CD4-positive, alpha-beta memory T cell (primary cell): ENCODE data around the gene PANX2. TPM values are rescaled to one million over a fixed set of nuclear protein-coding genes. Genes with fewer than 3 reads are reported as not detected.
A peak's percentile ranks its signal among the peaks of the same experiment; 100 is the strongest.

Source experiments
- CTCF ChIA-PET: fragments of 350-600 bp; sonication (Branson Sonifier 250); formaldehyde crosslinking; loops from one replicate; lab custom pipeline; 2021; ENCODE audit warnings: inconsistent platforms; ENCODE audit not compliant: partially characterized antibody; lab: Charles Lee
- POLR2A ChIA-PET: fragments of 350-600 bp; sonication (Branson Sonifier 250); formaldehyde crosslinking; loops from one replicate; lab custom pipeline; 2021; ENCODE audit not compliant: partially characterized antibody; lab: Charles Lee
- DNase-seq, 5 donors: peaks; one replicate each; pipeline versions ENCODE4 v3.0.0 to v3.0.0-alpha.2; 2020 to 2022; ENCODE audit warnings: mixed read lengths in 1 of 5
- H3K27ac ChIP-seq: one replicate; pipeline ENCODE4 v1.7.0; 2013; ENCODE audit warnings: low read depth, low read length
- H3K27me3 ChIP-seq: 2 replicates; pipeline ENCODE4 v1.7.0; 2013; ENCODE audit warnings: mild to moderate bottlenecking, low read length, moderate library complexity; ENCODE audit not compliant: insufficient read depth
- H3K36me3 ChIP-seq: 2 replicates; pipeline ENCODE4 v1.7.0; 2013; ENCODE audit warnings: mild to moderate bottlenecking, low read length, moderate library complexity; ENCODE audit not compliant: insufficient read depth
- H3K4me1 ChIP-seq: 2 replicates; pipeline ENCODE4 v1.7.0; 2013; ENCODE audit warnings: mild to moderate bottlenecking, low read length, moderate library complexity; ENCODE audit not compliant: insufficient read depth
- H3K4me3 ChIP-seq, 2 donors: one replicate each; pipeline ENCODE4 v1.7.0; 2013; ENCODE audit warnings: low read length in 2 of 2, mild to moderate bottlenecking in 1 of 2
- H3K9me3 ChIP-seq, 2 donors: one replicate each; pipeline ENCODE4 v1.7.0; 2013; ENCODE audit warnings: low read length in 2 of 2, control low read depth in 1 of 2; ENCODE audit not compliant: control insufficient read depth in 1 of 2
- H3K27ac Mint-ChIP-seq, 7 donors: one replicate each; pipeline ENCODE4 v1.8.0; 2020 to 2021; ENCODE audit warnings: mixed read lengths in 7 of 7, mild to moderate bottlenecking in 6 of 7, inconsistent platforms in 3 of 7, moderate library complexity in 3 of 7
- H3K27me3 Mint-ChIP-seq, 2 donors: one replicate each; pipeline ENCODE4 v1.8.0; 2020 to 2021; ENCODE audit warnings: mixed read lengths in 2 of 2
- H3K36me3 Mint-ChIP-seq, 2 donors: one replicate each; pipeline ENCODE4 v1.8.0; 2020 to 2021; ENCODE audit warnings: mixed read lengths in 2 of 2, inconsistent platforms in 1 of 2, mild to moderate bottlenecking in 1 of 2
- H3K4me1 Mint-ChIP-seq, 4 donors: one replicate each; pipeline ENCODE4 v1.8.0; 2020 to 2021; ENCODE audit warnings: mixed read lengths in 4 of 4, mild to moderate bottlenecking in 1 of 4
- H3K4me3 Mint-ChIP-seq, 8 donors: one replicate each; pipeline ENCODE4 v1.8.0; 2020 to 2021; ENCODE audit warnings: mixed read lengths in 8 of 8, mild to moderate bottlenecking in 7 of 8, moderate library complexity in 6 of 8, inconsistent platforms in 3 of 8
- H3K9me3 Mint-ChIP-seq, 8 donors: one replicate each; pipeline ENCODE4 v1.8.0; 2020 to 2021; ENCODE audit warnings: mixed read lengths in 8 of 8, mild to moderate bottlenecking in 5 of 8, inconsistent platforms in 3 of 8, moderate library complexity in 1 of 8
- intact Hi-C: fragments of 100-400 bp; cut with micrococcal nuclease; formaldehyde crosslinking; loops from one replicate; pipeline ENCODE4 v1.15.1; 2023
- polyA plus RNA-seq, 2 donors: library from polyadenylated mRNA; unstranded; fragments of 300-500 nt; fragmentation: Illumina TruSeq; gene quantifications; one replicate each; pipeline ENCODE4 v1.2.3, GENCODE V29; 2021
- total RNA-seq, 2 experiments: library from RNA; stranded (reverse); gene quantifications; one replicate each; pipeline ENCODE4 v1.2.3, GENCODE V29; 2021

PANX2 gene
- total and polyA plus RNA-seq, 4 experiments from 2014 or later, result not detected

DNA sequence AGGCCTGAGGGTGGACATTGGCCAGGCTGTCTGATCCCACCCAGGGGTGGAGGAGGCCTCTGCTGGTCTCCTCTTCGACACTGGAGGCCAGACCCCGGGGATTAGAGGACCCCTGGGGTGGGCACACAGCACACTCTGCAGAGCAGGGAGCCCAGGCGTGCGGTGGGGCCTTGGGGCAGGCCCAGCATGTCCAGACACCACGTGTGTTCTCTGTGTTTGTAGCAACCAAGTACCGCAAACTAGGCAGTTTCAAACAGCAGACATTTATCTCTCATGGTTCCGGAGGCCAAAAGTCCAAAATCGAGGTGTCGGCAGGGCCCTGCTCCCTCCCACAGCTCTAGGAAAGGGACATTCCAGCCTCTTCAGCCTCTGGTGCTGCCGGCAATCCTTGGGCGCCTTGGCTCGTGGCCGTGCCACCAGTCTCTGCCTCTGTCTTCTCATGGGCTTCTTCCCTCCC lies 1.5 kb downstream of the PANX2 start:
- H3K27ac Mint-ChIP-seq, result peak overlapping the region in 1 of 7 donors; percentile 24
- H3K27ac ChIP-seq, result no peak overlapping the region
- peaks cover 21 to 24% of the 10 kb centered on the region in 2 donors for H3K27me3 Mint-ChIP-seq
- H3K4me3 ChIP-seq, result no peak overlapping the region
- H3K36me3 ChIP-seq, result no peaks in the 10 kb centered on the region
- H3K4me3 Mint-ChIP-seq, result peak overlapping the region in 4 of 8 donors; percentile 27 to 49 (median 43)
- no peaks in the 10 kb centered on the region for H3K4me1 ChIP-seq
- peaks cover 9% of the 10 kb centered on the region for H3K27me3 ChIP-seq
- peaks cover 0 to 2% (median 0%) of the 10 kb centered on the region in 8 donors for H3K9me3 Mint-ChIP-seq
- CTCF ChIA-PET, result no interaction called here
- no peaks in the 10 kb centered on the region for H3K36me3 Mint-ChIP-seq
- DNase-seq, result no peak
- intact Hi-C loops, result no loop called here
- POLR2A ChIA-PET, result interaction anchor here (1.5 kb wide), 1 partner anchor 19 kb away, joined by 4 read pairs; no protein-coding TSS in a partner anchor
- peaks cover 0 to 8% (median under 1%) of the 10 kb centered on the region in 4 donors for H3K4me1 Mint-ChIP-seq
- H3K9me3 ChIP-seq, result no peaks in the 10 kb centered on the region

- Mint-ChIP-seq H3K9me3 (peaks cover 0 to 2% (median 0%) of the 10 kb centered on the region in 8 donors), H3K4me1 (peaks cover 0 to 8% (median under 1%) of the 10 kb centered on the region in 4 donors), H3K27me3 (peaks cover 18% of the 10 kb centered on the region in 2 donors), H3K36me3 (no peaks in the 10 kb centered on the region), H3K27ac (no peak overlapping the region), H3K4me3 (no peak overlapping the region)
- Histone ChIP-seq H3K36me3 (no peaks in the 10 kb centered on the region), H3K4me3 (no peak overlapping the region), H3K27me3 (peaks cover 9% of the 10 kb centered on the region), H3K9me3 (no peaks in the 10 kb centered on the region), H3K27ac (no peak overlapping the region), H3K4me1 (no peaks in the 10 kb centered on the region)
- intact Hi-C loops, result no loop called here
- CTCF ChIA-PET, result no interaction called here
- POLR2A ChIA-PET, result interaction anchor here (1.5 kb wide), 1 partner anchor 17 kb away, joined by 4 read pairs; no protein-coding TSS in a partner anchor
- no peak for DNase-seq
Measured at GRCh38 chr22:50173311-50173982, 2.9 kb downstream of the PANX2 start.

DNA sequence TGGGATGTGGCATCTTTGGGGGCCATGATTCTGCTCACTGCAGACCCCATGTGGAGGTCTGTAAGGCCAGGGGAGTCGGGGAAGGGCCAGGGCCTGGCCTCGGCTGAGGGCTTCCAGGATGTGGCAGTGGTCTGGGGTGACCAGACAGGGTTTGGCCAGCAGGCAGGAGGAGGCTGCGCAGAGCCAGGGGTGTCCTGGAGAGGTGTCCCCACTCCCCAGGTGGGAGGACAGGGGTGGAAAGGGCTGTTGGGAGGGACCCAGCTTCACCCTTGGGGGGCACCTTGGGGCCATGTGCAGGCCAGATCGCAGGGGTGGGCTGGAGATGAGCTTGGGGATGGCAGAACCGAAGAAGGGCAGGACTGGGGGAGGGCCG lies 3.4 kb downstream of the PANX2 start:
- no peak for DNase-seq
- Mint-ChIP-seq H3K4me1 (peaks cover 0 to 5% (median under 1%) of the 10 kb centered on the region in 4 donors), H3K9me3 (no peaks in the 10 kb centered on the region), H3K36me3 (no peaks in the 10 kb centered on the region), H3K27ac (no peak overlapping the region), H3K4me3 (no peak overlapping the region), H3K27me3 (peaks cover 13 to 14% of the 10 kb centered on the region in 2 donors)
- H3K27ac ChIP-seq, result no peak overlapping the region
- H3K9me3 ChIP-seq, result no peaks in the 10 kb centered on the region
- no peaks in the 10 kb centered on the region for H3K4me1 ChIP-seq
- POLR2A ChIA-PET, result no interaction called here
- CTCF ChIA-PET, result no interaction called here
- no peaks in the 10 kb centered on the region for H3K36me3 ChIP-seq
- H3K4me3 ChIP-seq, result no peak overlapping the region
- H3K27me3 ChIP-seq, result peaks cover 4% of the 10 kb centered on the region
- intact Hi-C loops, result no loop called here

DNA sequence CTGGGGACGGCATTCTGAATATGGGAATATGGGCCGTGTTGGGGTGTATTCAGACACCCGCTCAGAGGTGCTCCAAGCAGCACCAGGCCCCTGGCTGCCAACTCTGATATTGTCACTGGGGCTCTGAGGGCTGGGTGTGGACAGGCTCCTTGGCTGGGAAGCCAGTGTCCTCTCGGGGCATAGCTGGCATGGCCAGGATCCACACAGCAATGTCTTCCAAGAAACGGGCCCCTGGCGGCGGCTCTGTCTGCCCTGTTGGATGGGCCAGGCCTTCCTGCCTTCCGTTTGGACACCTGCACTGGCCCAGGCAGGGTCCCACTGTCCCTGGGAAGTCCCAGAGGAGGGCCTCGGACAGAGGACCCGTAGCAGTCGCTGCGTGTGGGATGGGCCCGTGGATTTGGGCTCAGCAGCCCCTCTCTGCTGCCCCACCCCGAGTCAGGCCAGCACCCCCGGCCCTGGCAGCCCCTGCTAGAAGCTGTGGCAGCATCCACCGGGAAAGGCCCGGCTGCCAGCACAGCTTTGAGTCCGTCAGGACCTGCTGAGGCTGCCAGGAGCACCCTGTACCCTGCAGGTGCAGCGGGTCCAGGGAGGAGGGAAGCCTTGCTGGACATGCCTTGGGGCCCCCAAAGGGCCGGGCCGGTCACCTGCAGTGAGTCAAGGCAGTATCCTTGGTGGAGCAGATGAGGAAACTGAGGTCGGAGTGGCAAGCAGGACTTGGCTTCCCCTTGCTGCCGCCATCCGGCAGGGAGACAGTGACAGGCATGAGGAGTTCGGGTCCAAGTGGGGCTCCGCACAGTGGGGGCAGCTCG lies 4.1 kb downstream of the PANX2 start:
- peaks cover 11 to 12% of the 10 kb centered on the region in 2 donors for H3K27me3 Mint-ChIP-seq
- CTCF ChIA-PET, result no interaction called here
- Histone ChIP-seq H3K9me3 (no peaks in the 10 kb centered on the region), H3K4me3 (no peak overlapping the region), H3K36me3 (no peaks in the 10 kb centered on the region), H3K27ac (no peak overlapping the region), H3K4me1 (no peaks in the 10 kb centered on the region), H3K27me3 (no peaks in the 10 kb centered on the region)
- no peaks in the 10 kb centered on the region for H3K9me3 Mint-ChIP-seq
- H3K4me1 Mint-ChIP-seq, result peaks cover 0 to 2% (median under 1%) of the 10 kb centered on the region in 4 donors
- intact Hi-C loops, result no loop called here
- no peak for DNase-seq
- no peaks in the 10 kb centered on the region for H3K36me3 Mint-ChIP-seq
- no peak overlapping the region for H3K27ac Mint-ChIP-seq
- H3K4me3 Mint-ChIP-seq, result no peak overlapping the region
- POLR2A ChIA-PET, result no interaction called here

GRCh38 chr22:50175191-50175461 lies 4.6 kb downstream of the PANX2 start:
- H3K27ac ChIP-seq, result no peak overlapping the region
- H3K27ac Mint-ChIP-seq, result no peak overlapping the region
- DNase-seq, result no peak
- H3K9me3 Mint-ChIP-seq, result no peaks in the 10 kb centered on the region
- ChIA-PET CTCF (no interaction called here), POLR2A (no interaction called here)
- no peak overlapping the region for H3K4me3 Mint-ChIP-seq
- no peaks in the 10 kb centered on the region for H3K4me1 ChIP-seq
- peaks cover 12 to 14% of the 10 kb centered on the region in 2 donors for H3K27me3 Mint-ChIP-seq
- no peaks in the 10 kb centered on the region for H3K36me3 Mint-ChIP-seq
- no peaks in the 10 kb centered on the region for H3K36me3 ChIP-seq
- peaks cover 0 to 5% (median 3%) of the 10 kb centered on the region in 4 donors for H3K4me1 Mint-ChIP-seq
- no peak overlapping the region for H3K4me3 ChIP-seq
- H3K9me3 ChIP-seq, result no peaks in the 10 kb centered on the region
- intact Hi-C loops, result no loop called here
- no peaks in the 10 kb centered on the region for H3K27me3 ChIP-seq

GRCh38 chr22:50175921-50176849 lies 5.7 kb downstream of the PANX2 start:
- Mint-ChIP-seq H3K4me1 (peaks cover 0 to 5% (median 2%) of the 10 kb centered on the region in 4 donors), H3K9me3 (no peaks in the 10 kb centered on the region), H3K27me3 (peaks cover 9 to 11% of the 10 kb centered on the region in 2 donors), H3K4me3 (no peak overlapping the region), H3K27ac (peak overlapping the region in 1 of 7 donors; percentile 24), H3K36me3 (no peaks in the 10 kb centered on the region)
- Histone ChIP-seq H3K36me3 (no peaks in the 10 kb centered on the region), H3K27me3 (no peaks in the 10 kb centered on the region), H3K4me1 (no peaks in the 10 kb centered on the region), H3K27ac (no peak overlapping the region), H3K4me3 (no peak overlapping the region), H3K9me3 (no peaks in the 10 kb centered on the region)
- DNase-seq, result peak in 1 of 5 donors; percentile 20
- POLR2A ChIA-PET, result no interaction called here
- intact Hi-C loops, result no loop called here
- CTCF ChIA-PET, result no interaction called here
